Jurkat, Clone E6-1 (cell line): ENCODE measurements around the gene TSHZ2.
"Not testable (repeated sequence)": the region's sequence is repeated elsewhere in the genome, so short reads cannot be mapped to it uniquely, and the experiment has no call there.

Experiments
- DNase-seq: peaks from one replicate; pipeline ENCODE4 v3.0.0-alpha.2; 2011; ENCODE audit warnings: low read depth, low spot score
- H3K4me3 ChIP-seq: 2 replicates; pipeline ENCODE4 v1.5.1; 2011; ENCODE audit warnings: mild to moderate bottlenecking, low read length, control low read depth, moderate library complexity

TSHZ2 gene

DNA sequence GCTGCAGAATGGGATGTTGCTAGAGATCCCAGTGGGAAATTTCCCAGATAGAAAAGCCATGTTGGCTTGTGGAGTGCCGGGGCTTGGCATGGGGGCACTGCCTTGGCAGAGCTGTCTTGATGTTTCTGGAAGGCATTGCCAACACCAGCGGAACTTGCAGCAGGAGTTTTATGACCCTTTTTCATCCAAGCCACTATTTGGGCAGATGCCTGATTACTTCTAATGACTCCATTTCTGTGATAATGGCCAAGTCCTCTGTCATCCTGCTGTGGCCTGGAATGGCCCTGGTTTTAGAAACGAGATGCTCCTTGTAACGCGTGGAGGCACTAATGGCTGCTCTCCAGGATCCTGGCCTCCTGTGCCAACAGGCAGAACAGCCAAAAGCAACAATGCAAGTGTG lies 392.5 kb downstream of the TSHZ2 start:
- no peak for DNase-seq
- H3K4me3 ChIP-seq = no peak overlapping the region

GRCh38 chr20:53365076-53365475 lies 392.9 kb downstream of the TSHZ2 start:
- H3K4me3 ChIP-seq = no peak overlapping the region
- DNase-seq = no peak

GRCh38 chr20:53365539-53366075 lies 393.4 kb downstream of the TSHZ2 start:
- DNase-seq = no peak
- no peak overlapping the region for H3K4me3 ChIP-seq

DNA sequence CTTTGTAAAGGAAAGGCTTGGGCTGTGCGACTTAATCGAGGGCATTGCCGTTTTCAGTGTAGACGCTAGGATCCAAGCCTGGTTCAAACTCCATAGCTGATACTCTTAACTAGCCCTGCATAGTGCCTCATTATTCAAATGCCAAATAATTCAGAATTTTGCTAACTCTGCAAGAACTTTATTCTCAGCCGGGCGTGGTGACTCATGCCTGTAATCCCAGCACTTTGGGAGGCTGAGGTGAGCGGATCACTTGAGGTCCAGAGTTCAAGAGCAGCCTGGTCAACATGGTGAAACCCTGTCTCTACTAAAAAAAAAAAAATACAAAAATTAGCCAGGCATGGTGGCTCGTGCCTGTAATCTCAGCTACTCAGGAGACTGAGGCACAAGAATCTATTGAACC lies 394.8 kb downstream of the TSHZ2 start:
- DNase-seq, H3K4me3 ChIP-seq: not testable (repeated sequence)

GRCh38 chr20:53369871-53370270 lies 397.7 kb downstream of the TSHZ2 start:
- no peak for DNase-seq
- H3K4me3 ChIP-seq = no peak overlapping the region

DNA sequence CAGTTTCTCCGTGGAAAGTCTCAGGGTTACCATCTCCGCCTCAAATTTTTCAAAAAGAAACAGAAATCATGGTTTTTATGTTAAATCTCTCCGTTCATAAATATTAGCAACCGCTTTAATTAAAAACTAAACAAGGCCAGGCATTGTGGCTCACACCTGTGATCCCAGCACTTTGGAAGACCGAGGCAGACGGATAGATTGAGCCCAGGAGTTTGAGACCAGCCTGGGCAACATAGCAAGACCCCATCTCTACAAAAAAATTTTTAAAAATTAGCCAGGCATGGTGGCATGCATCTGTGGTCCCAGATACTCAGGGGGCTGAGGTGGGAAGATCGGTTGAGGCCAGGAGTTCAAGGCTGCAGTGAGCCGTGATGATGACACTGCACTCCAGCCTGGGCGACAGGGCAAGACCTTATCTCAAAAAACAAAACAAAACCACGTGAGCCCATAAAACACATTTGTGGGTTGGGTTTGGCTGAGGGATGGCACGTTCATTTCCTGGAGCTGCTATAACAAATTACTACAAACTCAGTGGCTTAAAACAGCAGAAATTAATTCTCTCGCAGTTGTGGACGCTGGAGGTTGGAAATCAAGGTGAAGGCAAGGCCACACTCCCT lies 398.3 kb downstream of the TSHZ2 start:
- no peak overlapping the region for H3K4me3 ChIP-seq
- DNase-seq = peak; percentile 75

DNA sequence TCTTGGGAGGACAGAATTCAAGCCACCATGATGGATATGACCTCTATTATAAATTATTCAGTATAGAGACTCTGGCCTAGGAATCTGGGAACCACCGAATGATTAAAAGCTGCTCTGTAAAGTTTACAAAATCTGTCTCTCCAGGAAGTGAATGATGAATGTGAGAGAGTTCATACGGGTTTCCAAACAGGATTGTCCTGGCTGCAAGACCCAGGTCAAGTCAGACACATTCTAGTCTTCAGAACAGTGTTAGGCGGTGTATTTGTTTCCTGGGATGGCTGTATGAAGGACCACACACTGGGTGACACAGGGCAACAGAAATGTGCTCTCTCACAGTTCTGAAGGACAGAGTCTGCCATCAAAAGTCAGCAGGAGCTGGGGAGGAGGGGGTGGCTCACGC lies 399.1 kb downstream of the TSHZ2 start:
- DNase-seq = no peak
- H3K4me3 ChIP-seq = no peak overlapping the region

DNA sequence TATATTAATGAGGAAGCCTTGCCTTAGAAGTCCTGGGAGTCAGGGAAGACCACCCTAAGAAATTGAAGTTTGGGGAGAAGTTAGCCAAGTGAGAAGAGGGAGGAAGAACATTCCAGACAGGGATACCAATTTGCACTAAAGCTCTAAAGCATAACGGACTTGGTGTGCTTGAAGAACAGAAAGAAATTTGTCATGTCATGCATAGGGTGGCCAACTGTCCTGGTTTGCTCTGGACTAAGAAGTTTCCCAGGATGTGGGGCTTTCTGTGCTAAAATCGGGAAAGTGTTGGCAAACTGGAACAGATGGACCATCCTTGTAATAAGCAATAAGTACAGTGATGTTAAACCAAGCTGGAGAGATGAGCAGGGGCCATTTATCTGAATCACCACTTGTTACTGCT lies 403.9 kb downstream of the TSHZ2 start:
- no peak for DNase-seq
- H3K4me3 ChIP-seq = no peak overlapping the region

DNA sequence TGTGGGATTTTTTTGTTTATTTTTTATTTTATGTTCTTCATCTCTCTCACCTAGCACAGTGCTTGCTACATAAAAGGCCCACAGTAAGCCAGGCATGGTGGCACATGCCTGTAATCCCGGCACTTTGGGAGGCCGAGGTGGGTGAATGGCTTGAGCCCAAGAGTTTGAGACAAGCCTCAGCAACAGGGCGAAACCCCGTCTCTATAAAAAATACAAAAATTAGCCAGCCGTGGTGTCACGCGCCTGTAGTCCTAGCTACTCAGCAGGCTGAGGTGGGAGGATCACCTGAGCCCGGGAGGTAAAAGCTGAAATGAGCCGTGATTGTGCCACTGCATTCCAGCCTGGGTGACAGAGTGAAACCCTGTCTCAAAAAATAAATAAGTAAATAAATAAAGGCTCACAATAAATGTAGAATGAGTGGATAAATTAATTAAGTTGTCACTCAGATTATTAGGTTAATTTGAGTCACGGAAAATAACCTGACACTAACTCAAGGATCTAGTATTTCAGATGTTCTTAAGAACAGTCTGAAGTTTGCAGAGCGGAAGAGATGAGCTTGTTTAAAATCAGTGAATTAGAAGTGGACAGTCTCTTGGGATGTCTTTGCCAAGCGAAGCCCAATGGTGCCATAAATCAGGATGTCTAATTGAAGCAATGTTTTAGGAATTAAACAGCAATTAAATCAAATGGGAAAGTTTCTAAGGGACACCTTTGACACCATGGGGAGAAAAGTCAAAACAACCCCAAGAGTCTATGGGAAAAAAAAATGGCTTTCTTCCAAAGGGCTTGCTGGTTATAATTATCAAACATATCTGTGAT lies 407.1 kb downstream of the TSHZ2 start:
- DNase-seq = no peak

GRCh38 chr20:53379833-53380120 lies 407.6 kb downstream of the TSHZ2 start:
- H3K4me3 ChIP-seq = no peak overlapping the region

More for the DNA sequence above, 407.1 kb downstream of the TSHZ2 start:
- H3K4me3 ChIP-seq = no peak overlapping the region

GRCh38 chr20:53381568-53382262 lies 409.6 kb downstream of the TSHZ2 start:
- DNase-seq = no peak
- no peak overlapping the region for H3K4me3 ChIP-seq

More at GRCh38 chr20:53379833-53380120, 407.6 kb downstream of the TSHZ2 start:
- DNase-seq = no peak

DNA sequence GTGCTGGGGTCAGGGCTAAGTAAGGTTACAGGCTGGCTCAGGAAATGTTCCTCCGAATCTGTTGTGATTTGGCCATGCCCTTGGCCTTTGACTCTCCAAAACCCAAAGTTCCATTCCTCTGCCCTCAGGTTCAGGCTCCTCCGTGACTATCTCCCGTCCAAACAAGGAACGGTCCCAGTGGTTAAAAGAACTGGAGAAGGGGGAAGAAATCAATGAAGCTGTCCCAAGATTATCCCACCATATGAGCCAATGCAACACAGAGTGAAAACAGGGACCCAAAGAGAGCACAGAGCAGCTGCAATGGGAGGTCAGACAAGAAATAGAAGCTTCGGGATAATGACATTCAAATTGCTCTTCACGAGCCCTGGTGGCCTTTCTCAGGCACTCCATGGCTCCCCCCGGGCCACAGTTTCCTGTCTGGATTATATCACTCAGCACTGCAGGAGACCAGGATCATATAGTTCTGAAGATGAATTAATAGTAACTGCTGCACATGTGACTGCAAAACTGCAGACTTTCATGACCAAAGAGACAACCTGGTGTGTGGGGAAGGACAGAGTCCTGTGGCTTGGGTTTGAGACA lies 410.2 kb downstream of the TSHZ2 start:
- H3K4me3 ChIP-seq = no peak overlapping the region
- DNase-seq = no peak

DNA sequence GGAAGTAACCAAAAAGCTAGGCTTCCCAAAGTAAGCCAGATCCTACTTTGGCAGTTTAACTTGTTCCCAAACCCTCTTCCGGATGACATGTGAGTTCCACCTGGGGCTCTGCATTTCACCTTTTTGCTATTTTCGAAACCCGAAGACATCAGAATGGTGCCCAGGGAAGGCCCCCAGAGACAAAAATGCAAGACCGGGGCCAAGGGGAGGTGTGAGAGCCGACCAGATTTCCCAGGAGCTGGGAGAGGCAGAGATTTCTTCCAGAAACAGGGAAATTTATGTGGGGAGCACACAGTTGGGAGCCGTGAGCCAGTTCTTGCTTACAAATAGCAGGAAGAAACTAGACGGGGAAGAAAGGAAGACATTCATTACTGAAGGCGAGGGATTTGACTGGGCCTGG lies 411.8 kb downstream of the TSHZ2 start:
- no peak overlapping the region for H3K4me3 ChIP-seq
- DNase-seq = no peak

DNA sequence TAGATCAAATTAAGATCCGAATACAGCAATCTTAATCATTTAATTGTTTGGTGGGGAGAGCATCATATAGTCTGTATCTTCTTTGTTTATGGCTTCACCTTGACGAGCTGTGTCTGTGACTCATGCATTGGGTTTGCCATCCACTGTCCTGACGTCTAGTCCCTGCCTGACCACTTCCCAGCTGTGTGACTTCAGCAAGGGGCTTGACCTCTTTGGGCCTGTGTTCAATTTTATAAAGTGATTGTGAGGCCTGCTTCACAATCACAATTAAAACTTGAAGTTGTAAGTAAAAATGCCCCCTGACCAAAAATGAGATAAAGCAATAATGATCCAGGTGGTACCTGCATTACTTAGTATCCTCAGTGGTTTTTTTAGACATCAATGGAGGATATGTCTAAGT lies 412.2 kb downstream of the TSHZ2 start:
- no peak for DNase-seq
- H3K4me3 ChIP-seq = no peak overlapping the region

DNA sequence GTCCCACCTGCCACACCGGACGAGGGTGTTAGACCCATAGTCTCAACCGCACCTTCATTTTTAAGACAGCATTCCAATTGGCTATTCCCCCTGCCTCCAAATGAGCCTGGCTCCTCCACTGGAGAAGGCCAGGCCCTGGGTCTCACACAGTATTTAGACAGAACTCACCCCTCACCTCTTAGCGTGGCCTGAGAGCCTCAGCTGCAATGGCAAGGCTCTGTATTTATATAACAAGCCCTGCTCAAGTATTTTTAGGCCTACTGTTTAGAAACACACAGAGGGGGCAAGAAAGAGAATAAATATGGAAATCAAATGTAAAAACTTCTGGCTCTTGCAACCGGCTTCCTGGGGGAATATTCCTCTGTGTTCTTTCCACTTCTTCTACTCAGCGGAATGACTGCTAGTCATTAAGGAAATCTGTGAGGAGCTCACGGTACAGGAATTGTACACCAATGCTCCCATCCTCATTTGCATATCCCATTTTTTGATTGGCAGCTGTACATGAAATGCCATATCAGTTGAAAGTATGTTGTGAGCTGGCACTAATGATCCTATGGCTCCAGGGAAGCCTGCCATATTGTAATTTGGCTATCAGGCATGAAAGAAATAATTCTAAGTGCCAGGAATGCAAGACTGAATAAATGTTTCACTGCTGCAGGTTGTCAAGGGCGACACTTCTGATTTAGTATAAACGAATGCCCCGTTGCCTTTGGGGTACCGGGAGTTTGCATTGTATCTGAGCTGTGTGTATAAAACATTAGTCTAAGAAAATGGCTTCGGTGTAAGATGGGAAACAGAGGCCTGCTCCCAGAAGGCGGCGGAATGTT lies 414.0 kb downstream of the TSHZ2 start:
- no peak for DNase-seq
- no peak overlapping the region for H3K4me3 ChIP-seq

- no peak overlapping the region for H3K4me3 ChIP-seq
- DNase-seq = peak; percentile 77
Observed at GRCh38 chr20:53387983-53388675, 416.0 kb downstream of the TSHZ2 start.

DNA sequence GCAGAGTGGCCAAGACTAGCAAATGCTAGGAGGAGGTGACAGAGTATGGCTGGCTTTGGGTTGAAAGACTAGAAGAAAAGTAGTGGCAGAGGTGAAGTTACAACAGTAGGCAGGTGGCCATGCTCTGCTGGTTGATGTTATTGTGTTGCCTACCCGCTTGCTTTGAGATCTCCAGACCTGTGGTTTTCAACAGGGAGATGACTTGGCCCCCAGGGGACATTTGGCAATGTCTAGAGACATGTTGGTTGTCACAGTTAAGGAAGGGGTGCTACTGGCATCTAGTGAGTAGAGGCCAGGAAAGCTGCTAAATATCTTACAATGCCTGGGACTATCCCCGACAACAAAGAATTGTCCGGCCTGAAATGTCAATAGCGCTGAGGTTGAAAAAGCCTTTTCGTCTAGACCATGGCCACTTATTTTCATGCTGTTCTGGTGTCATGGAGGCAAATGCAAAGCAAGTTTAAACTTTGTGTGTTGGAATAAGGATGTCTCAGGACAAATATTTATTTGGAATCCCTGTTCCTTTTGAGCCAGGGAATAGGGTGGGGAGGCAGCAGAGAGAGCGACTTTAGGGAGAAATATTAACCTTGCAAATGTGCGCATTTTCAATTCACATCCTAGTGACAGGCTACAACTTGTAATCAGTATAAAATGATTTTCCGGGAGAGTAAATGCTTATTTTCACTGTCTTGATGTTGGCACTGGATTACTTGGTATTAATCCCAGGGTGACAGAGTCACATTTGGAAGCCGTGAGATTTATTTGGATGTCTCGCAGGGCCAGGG lies 417.6 kb downstream of the TSHZ2 start:
- H3K4me3 ChIP-seq = no peak overlapping the region
- no peak for DNase-seq

GRCh38 chr20:53390770-53391169 lies 418.6 kb downstream of the TSHZ2 start:
- DNase-seq = no peak
- H3K4me3 ChIP-seq = no peak overlapping the region
